CD4-positive, alpha-beta T cell treated with Interleukin-4 for 1 hour (primary cell): Measurements from ENCODE around the gene MEGF9.
"Not testable (repeated sequence)": the region's sequence is repeated elsewhere in the genome, so short reads cannot be mapped to it uniquely, and the experiment has no call there.

Experiments used
- DNase-seq, 2 donors: peaks; one replicate each; pipeline ENCODE4 v3.0.0-alpha.2; 2020 to 2022

The MEGF9 gene

GRCh38 chr9:120568816-120569215 lies 145.5 kb downstream of the MEGF9 start:
- DNase-seq: no peak

- DNase-seq: no peak
Measured at GRCh38 chr9:120567874-120568273, 146.4 kb downstream of the MEGF9 start.

DNA sequence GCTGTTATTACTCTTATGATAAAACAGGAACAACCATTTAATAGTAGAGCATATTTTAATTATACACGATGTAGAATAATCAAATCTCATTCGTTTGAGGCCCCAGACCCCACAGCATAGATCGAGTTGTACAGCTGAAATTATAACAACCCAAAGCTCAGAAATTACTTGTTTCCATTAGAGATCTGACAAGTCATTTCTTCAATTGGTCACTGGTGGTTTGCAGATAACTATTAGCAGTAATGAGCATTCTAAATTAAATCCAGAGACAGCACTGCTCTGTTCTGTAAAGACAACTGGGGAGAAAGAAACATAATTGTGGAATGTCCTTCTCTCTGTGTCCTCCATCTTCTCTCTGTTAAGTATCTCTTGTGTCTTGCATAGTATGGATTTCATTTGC lies 147.2 kb downstream of the MEGF9 start:
- no peak for DNase-seq

GRCh38 chr9:120564589-120564988 lies 149.7 kb downstream of the MEGF9 start:
- DNase-seq: no peak

DNA sequence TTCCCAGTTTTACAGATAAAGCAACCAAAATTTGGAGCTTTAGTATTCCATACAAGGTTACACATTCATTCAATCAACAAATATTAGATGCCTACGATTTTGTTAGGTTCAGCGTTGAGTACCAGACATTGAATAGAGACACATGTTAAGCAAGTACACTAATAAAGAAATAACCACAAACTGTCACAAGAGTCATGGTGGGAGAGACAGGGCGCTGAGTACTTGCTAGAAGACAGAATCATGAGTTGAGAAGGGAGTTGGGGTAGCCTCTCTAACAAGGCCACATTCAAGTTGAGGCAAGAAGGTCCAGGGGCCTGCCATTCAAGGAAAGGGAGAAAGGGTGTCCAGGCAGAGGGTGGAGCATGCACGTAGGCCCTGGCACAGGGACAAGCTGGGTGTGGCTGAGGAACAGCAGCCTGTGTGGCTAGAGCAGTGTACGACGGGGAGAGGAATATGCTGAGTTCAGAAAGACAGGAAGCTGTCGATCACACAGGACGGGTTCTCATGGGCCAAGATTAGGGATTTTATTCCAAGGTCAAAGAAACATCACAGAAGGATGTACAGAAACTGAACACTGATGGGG lies 151.3 kb downstream of the MEGF9 start:
- no peak for DNase-seq

GRCh38 chr9:120561709-120562108 lies 152.6 kb downstream of the MEGF9 start:
- no peak for DNase-seq

DNA sequence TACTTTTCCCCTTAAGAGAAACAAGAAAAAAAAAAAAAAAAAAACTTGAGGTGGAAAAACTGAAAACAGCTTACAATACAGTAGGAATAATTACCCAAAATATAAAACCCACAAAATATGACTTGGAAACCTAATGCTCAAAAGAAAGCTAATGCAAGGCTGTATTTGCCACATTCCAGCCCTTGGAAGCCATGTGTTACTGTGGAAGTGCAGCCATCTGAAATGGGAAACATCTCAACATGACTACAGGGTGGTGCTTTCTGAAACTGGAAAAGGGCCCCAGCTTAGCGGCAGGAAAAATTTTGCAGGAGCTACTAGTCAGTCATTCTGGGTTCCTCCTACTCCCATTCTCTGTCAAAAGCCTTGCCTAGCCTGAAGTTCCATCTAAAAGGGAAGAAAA lies 154.7 kb downstream of the MEGF9 start:
- DNase-seq: no peak

DNA sequence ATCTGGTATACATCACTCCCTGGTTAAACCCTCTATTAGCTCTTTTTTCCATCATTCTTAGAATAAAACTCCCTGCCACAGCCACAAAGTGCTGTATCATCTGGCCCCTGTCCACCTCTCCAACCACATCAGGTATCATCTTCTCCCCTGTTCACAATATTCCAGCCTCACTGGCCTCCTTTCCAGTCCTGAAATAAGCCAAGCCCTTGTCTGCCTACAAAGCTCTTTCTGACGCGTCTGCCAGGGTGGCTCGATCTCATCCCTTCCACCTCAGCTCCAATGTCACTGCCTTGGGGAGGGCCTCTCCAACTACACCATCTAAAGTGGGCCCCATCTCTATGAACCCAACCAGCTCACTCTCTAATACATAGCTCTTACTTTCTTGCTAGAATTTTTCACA lies 155.8 kb downstream of the MEGF9 start:
- DNase-seq: no peak

DNA sequence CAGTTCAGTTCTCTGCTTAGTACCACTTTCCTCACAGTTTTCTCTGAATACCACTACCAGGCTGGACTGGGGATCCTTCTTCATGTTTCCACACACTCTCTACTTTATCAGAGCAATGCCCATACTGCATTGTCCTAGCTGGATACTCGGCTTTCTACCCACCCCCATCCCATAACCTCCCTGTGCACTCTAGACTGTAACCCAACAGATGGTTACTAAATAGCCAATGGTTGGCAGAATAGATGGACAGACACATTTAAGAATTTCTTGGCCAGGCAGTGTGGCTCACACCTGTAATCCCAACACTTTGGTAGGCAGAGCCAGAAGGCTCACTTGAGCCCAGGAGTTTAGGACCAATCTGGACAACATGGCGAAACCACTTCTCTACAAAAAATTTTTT lies 157.1 kb downstream of the MEGF9 start:
- DNase-seq: no peak

DNA sequence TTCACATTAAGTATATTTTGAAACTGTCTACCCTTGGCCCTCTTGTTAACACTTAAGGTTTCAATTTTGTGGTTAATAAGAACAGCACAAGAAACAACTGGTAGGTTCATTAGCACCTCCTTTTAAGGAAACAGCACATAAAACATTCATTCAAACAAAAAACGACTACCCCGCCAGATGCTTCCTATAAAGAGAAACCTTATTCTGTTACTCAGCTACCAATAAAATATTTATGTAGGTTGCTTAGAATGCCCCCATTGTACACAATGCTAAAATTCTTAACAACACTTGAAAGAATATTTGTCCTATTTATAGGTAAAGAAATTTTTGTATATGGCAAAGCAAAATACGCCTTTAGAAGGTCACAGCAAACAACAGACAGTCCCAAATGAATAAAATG lies 157.5 kb downstream of the MEGF9 start:
- no peak for DNase-seq

DNA sequence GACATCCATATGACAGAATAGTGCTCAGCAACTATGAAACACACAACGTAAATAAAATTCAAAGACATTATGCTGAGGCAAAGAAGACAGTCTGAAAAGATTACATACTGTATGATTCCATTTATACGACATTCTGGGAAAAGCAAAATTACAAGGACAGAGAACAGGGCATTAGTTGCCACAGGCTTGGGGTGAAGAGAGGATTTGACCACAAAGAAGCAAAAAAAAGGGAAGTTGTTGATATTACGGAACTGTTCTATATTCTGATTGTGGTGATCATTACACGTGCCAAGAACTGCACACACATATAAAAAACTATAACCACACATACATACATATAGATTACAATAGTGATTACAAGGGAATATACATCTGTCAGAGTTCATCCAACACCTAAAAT lies 158.4 kb downstream of the MEGF9 start:
- DNase-seq: no peak

DNA sequence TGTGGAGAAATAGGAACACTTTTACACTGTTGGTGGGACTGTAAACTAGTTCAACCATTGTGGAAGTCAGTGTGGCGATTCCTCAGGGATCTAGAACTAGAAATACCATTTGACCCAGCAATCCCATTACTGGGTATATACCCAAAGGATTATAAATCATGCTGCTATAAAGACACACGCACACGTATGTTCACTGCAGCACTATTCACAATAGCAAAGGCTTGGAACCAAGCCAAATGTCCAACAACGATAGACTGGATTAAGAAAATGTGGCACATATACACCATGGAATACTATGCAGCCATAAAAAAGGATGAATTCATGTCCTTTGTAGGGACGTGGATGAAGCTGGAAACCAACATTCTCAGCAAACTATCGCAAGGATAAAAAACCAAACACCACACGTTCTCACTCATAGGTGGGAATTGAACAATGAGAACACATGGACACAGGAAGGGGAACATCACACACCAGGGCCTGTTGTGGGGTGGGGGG lies 162.0 kb downstream of the MEGF9 start:
- not testable (repeated sequence) for DNase-seq
